ENCODE measurements around the gene NUCKS1. TPM values are rescaled to one million over a fixed set of nuclear protein-coding genes. Genes with fewer than 3 reads are reported as not detected.

The NUCKS1 gene
- total and polyA plus RNA-seq, 2 of the 13 experiments (the other 11 are each of a cell fraction or from before 2014, with no cell fraction given), result 35.5 to 117 TPM

DNA sequence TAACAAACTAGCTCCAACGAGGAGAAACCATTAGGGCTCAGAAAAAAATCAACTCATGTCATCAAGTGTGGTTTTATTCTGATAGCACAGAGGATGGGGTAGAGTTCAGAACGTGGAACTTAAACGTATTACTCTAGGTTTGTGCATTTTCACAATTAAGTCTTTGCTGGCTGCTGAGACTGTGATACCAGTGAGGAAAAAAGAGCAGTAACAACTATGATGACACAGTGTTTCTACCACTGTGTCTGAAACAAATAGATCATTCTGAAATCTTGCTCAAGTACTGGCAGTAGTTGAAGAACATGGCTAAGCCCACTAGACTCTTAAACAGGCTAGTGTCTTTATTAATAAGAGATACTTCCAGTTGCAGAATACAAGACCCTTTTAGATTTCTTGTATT is 31.0 kb downstream of the NUCKS1 start:
- no peaks in the 10 kb centered on the region for H3K9me3 ChIP-seq (ENCODE audit: low read length)
- no peaks in the 10 kb centered on the region for H3K79me2 ChIP-seq (ENCODE audit: insufficient read depth, low read length)
- no peak overlapping the region for H3K4me3 ChIP-seq (replicated peaks in 1 of 3; ENCODE audit: insufficient read depth in 1 of 3, low read depth in 2 of 3, low read length in 3 of 3)
- no peak for TF ChIP-seq NONO (IDR thresholded peaks at IDR 0.05)
- no peak for TF ChIP-seq NONO (CRISPR knock-in tag; conservative IDR thresholded peaks at IDR 0.05)
- TF ChIP-seq ZNF724P (CRISPR knock-in tag; IDR thresholded peaks at IDR 0.05; ENCODE audit: borderline replicate concordance), result no peak
- TF ChIP-seq YY1 (IDR thresholded peaks at IDR 0.05; ENCODE audit: insufficient read depth, insufficient replicate concordance, low read depth, low read length), result no peak
- no peak for TF ChIP-seq CCAR2 (optimal IDR thresholded peaks at IDR 0.05; ENCODE audit: low read depth, low read length)
- TF ChIP-seq, protein P1, sequence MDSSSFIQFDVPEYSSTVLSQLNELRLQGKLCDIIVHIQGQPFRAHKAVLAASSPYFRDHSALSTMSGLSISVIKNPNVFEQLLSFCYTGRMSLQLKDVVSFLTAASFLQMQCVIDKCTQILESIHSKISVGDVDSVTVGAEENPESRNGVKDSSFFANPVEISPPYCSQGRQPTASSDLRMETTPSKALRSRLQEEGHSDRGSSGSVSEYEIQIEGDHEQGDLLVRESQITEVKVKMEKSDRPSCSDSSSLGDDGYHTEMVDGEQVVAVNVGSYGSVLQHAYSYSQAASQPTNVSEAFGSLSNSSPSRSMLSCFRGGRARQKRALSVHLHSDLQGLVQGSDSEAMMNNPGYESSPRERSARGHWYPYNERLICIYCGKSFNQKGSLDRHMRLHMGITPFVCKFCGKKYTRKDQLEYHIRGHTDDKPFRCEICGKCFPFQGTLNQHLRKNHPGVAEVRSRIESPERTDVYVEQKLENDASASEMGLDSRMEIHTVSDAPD (CRISPR knock-in tag; IDR thresholded peaks at IDR 0.05), result no peak
- no peak for TF ChIP-seq SOX6 (IDR thresholded peaks at IDR 0.05)
- TF ChIP-seq SOX6 (CRISPR knock-in tag; IDR thresholded peaks at IDR 0.05), result no peak
- TF ChIP-seq, protein P2, sequence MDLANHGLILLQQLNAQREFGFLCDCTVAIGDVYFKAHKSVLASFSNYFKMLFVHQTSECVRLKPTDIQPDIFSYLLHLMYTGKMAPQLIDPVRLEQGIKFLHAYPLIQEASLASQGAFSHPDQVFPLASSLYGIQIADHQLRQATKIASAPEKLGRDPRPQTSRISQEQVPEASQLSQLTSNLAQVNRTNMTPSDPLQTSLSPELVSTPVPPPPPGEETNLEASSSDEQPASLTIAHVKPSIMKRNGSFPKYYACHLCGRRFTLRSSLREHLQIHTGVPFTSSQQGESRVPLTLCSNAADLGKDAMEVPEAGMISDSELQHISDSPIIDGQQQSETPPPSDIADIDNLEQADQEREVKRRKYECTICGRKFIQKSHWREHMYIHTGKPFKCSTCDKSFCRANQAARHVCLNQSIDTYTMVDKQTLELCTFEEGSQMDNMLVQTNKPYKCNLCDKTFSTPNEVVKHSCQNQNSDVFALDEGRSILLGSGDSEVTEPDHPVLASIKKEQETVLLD (CRISPR knock-in tag; IDR thresholded peaks at IDR 0.05; ENCODE audit: low read depth), result no peak
- no peak for TF ChIP-seq ZNF501 (CRISPR knock-in tag; IDR thresholded peaks at IDR 0.05)
- TF ChIP-seq, protein P3, sequence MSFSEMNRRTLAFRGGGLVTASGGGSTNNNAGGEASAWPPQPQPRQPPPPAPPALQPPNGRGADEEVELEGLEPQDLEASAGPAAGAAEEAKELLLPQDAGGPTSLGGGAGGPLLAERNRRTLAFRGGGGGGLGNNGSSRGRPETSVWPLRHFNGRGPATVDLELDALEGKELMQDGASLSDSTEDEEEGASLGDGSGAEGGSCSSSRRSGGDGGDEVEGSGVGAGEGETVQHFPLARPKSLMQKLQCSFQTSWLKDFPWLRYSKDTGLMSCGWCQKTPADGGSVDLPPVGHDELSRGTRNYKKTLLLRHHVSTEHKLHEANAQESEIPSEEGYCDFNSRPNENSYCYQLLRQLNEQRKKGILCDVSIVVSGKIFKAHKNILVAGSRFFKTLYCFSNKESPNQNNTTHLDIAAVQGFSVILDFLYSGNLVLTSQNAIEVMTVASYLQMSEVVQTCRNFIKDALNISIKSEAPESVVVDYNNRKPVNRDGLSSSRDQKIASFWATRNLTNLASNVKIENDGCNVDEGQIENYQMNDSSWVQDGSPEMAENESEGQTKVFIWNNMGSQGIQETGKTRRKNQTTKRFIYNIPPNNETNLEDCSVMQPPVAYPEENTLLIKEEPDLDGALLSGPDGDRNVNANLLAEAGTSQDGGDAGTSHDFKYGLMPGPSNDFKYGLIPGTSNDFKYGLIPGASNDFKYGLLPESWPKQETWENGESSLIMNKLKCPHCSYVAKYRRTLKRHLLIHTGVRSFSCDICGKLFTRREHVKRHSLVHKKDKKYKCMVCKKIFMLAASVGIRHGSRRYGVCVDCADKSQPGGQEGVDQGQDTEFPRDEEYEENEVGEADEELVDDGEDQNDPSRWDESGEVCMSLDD (CRISPR knock-in tag; IDR thresholded peaks at IDR 0.05; ENCODE audit: borderline replicate concordance), result no peak
- TF ChIP-seq, protein P4, sequence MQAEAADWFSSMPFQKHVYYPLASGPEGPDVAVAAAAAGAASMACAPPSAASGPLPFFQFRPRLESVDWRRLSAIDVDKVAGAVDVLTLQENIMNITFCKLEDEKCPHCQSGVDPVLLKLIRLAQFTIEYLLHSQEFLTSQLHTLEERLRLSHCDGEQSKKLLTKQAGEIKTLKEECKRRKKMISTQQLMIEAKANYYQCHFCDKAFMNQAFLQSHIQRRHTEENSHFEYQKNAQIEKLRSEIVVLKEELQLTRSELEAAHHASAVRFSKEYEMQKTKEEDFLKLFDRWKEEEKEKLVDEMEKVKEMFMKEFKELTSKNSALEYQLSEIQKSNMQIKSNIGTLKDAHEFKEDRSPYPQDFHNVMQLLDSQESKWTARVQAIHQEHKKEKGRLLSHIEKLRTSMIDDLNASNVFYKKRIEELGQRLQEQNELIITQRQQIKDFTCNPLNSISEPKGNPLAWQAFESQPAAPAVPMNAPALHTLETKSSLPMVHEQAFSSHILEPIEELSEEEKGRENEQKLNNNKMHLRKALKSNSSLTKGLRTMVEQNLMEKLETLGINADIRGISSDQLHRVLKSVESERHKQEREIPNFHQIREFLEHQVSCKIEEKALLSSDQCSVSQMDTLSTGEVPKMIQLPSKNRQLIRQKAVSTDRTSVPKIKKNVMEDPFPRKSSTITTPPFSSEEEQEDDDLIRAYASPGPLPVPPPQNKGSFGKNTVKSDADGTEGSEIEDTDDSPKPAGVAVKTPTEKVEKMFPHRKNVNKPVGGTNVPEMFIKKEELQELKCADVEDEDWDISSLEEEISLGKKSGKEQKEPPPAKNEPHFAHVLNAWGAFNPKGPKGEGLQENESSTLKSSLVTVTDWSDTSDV (CRISPR knock-in tag; IDR thresholded peaks at IDR 0.05), result no peak
- TF ChIP-seq TP53 (CRISPR knock-in tag; conservative IDR thresholded peaks at IDR 0.05), result no peak
- no peak for TF ChIP-seq MIER2 (CRISPR knock-in tag; IDR thresholded peaks at IDR 0.05)
- no peak for TF ChIP-seq GATAD2A (CRISPR knock-in tag; IDR thresholded peaks at IDR 0.05)
- no peak for TF ChIP-seq KLF11 (CRISPR knock-in tag; IDR thresholded peaks at IDR 0.05)
- no peak overlapping the region for H3K4me2 ChIP-seq (ENCODE audit: low read depth, low read length)
- H3K36me3 ChIP-seq (replicated peaks in 1 of 2; ENCODE audit: control insufficient read depth in 1 of 2, insufficient read depth in 2 of 2, low read length in 2 of 2), result peaks cover 17 to 42% of the 10 kb centered on the region in 2 experiments
- DNase-seq (ENCODE audit: low spot score) (no peak), ATAC-seq (no peak), FAIRE-seq (no peak)
- BruUV-seq (replicated peaks), result no TSS peak
- H3K27ac ChIP-seq (ENCODE audit: extremely low read length, insufficient read depth, low read length), result no peak overlapping the region
- intact Hi-C loops (cut with micrococcal nuclease; ENCODE audit: unreplicated experiment), result no loop called here
- no peaks in the 10 kb centered on the region for H3K27me3 ChIP-seq (ENCODE audit: control insufficient read depth in 1 of 2, insufficient read depth in 2 of 2, low read length in 2 of 2)
- peaks cover 38% of the 10 kb centered on the region for H3K4me1 ChIP-seq (ENCODE audit: insufficient read depth, low read length)
- in situ Hi-C loops (cut with HindIII; ENCODE audit: extremely low pct_ligation_motif_present, low pct_unique_long_range_greater_than_20kb), result loop anchor here (5.0 kb wide), 1 partner anchor 127 kb away; no protein-coding TSS in a partner anchor
- ChIA-PET POLR2A (no interaction called here), CTCF (ENCODE audit: low intra/inter-chr PET ratio, low total read pairs) (no interaction called here)
- H2AFZ ChIP-seq (ENCODE audit: low read length), result no peak overlapping the region
- H4K20me1 ChIP-seq (ENCODE audit: insufficient read depth, low read length), result no peaks in the 10 kb centered on the region
- WGBS (ENCODE audit: low lambda C conversion rate), result 92% methylated on average over 3 of the region's 3 CpGs
- no peak overlapping the region for H3K9ac ChIP-seq (ENCODE audit: insufficient read depth, low read depth, low read length)

Measured in HepG2 (cell line).